H1 (cell line): ENCODE results near the gene SLC19A1. TPM values are rescaled to one million over a fixed set of nuclear protein-coding genes. Genes with fewer than 3 reads are reported as not detected.

Experiments used
- ASH2L ChIP-seq: fragments of 200-600, 300-600 bp; sonication (generic); IDR thresholded peaks from one replicate; pipeline ENCODE4 v1.7.1; 2017; ENCODE audit warnings: low read length
- SAP30 ChIP-seq: fragments of 300-600 bp; sonication (generic); IDR thresholded peaks from 2 replicates; pipeline ENCODE4 v1.7.1; 2012; ENCODE audit warnings: low read length, moderate library complexity, mild to moderate bottlenecking, inconsistent platforms; ENCODE audit not compliant: insufficient read depth, insufficient replicate concordance
- SIN3A ChIP-seq, 2 experiments: IDR thresholded peaks in 1 of 2; conservative IDR thresholded peaks in 1 of 2; 2 replicates each; pipeline ENCODE4 v1.6.1; 2011 to 2012; ENCODE audit warnings: low read length in 2 of 2, improper control_type of control experiment in 1 of 2, low read depth in 1 of 2, mild to moderate bottlenecking in 1 of 2
- polyA plus RNA-seq, 7 experiments: library from polyadenylated mRNA; depleted of rRNA in 3 of 7; stranded (reverse) in 5 of 7; unstranded in 2 of 7; fragments of >200 nt in 5 of 7; fragments of 200-250 nt in 2 of 7; gene quantifications; 1 replicate in 5 of 7; 2 replicates in 1 of 7; 4 replicates in 1 of 7; pipeline versions ENCODE4 v1.2.1 to v1.2.3, GENCODE V29; 2011 to 2013; ENCODE audit warnings: missing spikeins in 2 of 7, mixed read lengths in 2 of 7
- total RNA-seq: library from RNA; stranded (reverse); fragmentation: NEBNext Ultra II Directional; extraction: Animal tissue kit (Norgen Biotek cat#: 25700); gene quantifications from 2 replicates; pipeline ENCODE4 v1.2.1, GENCODE V29; 2021

SLC19A1 gene
- total and polyA plus RNA-seq, 2 of the 8 experiments (the other 6 are each of a cell fraction or from before 2014, with no cell fraction given): 31.6 to 43.8 TPM

GRCh38 chr21:45573452-45574035 lies 31.3 kb upstream of the SLC19A1 start (continued):
- TF ChIP-seq SAP30 (no peak), SIN3A (conservative IDR thresholded peaks at IDR 0.05 in 1 of 2, IDR thresholded peaks at IDR 0.05 in 1 of 2; ENCODE audit: low read depth in 1 of 2, low read length in 2 of 2) (no peak), ASH2L (no peak)
